Activated CD4-positive, alpha-beta T cell treated with anti-CD3 and anti-CD28 coated beads for 36 hours (primary cell): ENCODE measurements around the gene METTL15. TPM values are rescaled to one million over a fixed set of nuclear protein-coding genes. Genes with fewer than 3 reads are reported as not detected.
"Not testable (repeated sequence)": the region's sequence is repeated elsewhere in the genome, so short reads cannot be mapped to it uniquely, and the experiment has no call there.

Experiments
- ATAC-seq: fragments of 200-7000 bp; cut with Tn5 transposase; one replicate; pipeline ENCODE4 v1.10.0; 2021; ENCODE audit warnings: mild to moderate bottlenecking, moderate library complexity
- CTCF ChIA-PET: fragments of 350-600 bp; sonication (Branson Sonifier 250); formaldehyde crosslinking; loops from one replicate; lab custom pipeline; 2021; ENCODE audit warnings: antibody characterized with exemption; lab: Charles Lee
- POLR2A ChIA-PET: fragments of 350-600 bp; sonication (Branson Sonifier 250); formaldehyde crosslinking; loops from one replicate; lab custom pipeline; 2021; ENCODE audit warnings: antibody characterized with exemption, inconsistent platforms; lab: Charles Lee
- DNase-seq: peaks from one replicate; pipeline ENCODE4 v3.0.0-alpha.2; 2020
- H3K27ac Mint-ChIP-seq: one replicate; pipeline ENCODE4 v1.8.0; 2021; ENCODE audit warnings: mixed read lengths
- H3K27me3 Mint-ChIP-seq: one replicate; pipeline ENCODE4 v1.8.0; 2021; ENCODE audit warnings: mixed read lengths
- H3K36me3 Mint-ChIP-seq: one replicate; pipeline ENCODE4 v1.8.0; 2021; ENCODE audit warnings: low read depth, mixed read lengths
- H3K4me1 Mint-ChIP-seq: one replicate; pipeline ENCODE4 v1.8.0; 2021; ENCODE audit warnings: mixed read lengths
- H3K4me3 Mint-ChIP-seq: one replicate; pipeline ENCODE4 v1.8.0; 2021; ENCODE audit warnings: mild to moderate bottlenecking, moderate library complexity, mixed read lengths
- H3K9me3 Mint-ChIP-seq: one replicate; pipeline ENCODE4 v1.8.0; 2021; ENCODE audit warnings: low read depth, mixed read lengths
- intact Hi-C, 2 experiments: fragments of 100-400 bp; cut with DNase I in 1 of 2; cut with micrococcal nuclease in 1 of 2; formaldehyde crosslinking; loops; one replicate each; pipeline versions ENCODE4 v1.14.2 to v1.15.1; 2022 to 2024; cut with DNase I, micrococcal nuclease
- total RNA-seq, 2 experiments: library from RNA; stranded (reverse); gene quantifications; one replicate each; pipeline ENCODE4 v1.2.3, GENCODE V29; 2021

METTL15 gene
- total RNA-seq, 2 experiments from 2014 or later = 13.0 to 16.0 TPM

GRCh38 chr11:28222063-28222462, 113.9 kb downstream of the METTL15 start:
- H3K4me1 Mint-ChIP-seq, H3K4me3 Mint-ChIP-seq, CTCF ChIA-PET, POLR2A ChIA-PET, H3K27ac Mint-ChIP-seq, H3K9me3 Mint-ChIP-seq, DNase-seq, ATAC-seq, intact Hi-C loops, H3K27me3 Mint-ChIP-seq: not testable (repeated sequence)
- H3K36me3 Mint-ChIP-seq = peaks cover 40% of the 10 kb centered on the region

DNA sequence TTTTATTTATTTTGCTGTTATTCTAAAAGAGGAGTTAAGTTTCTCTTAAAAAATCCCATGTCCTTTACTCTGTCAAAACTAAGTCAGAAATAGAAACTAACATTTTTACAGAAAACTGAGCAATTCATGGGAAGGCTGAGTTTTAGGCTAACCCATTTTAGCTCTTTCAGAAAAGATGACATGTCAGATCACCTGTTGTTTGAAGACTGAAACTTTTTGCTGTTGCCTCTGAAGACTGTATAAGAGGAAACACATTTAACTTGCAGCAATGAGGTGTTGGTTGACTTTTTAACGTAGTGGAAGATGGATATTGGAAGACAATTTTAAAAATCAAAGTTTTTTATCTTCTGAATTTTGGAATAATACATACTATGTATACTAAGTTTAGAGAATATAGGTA, 115.4 kb downstream of the METTL15 start:
- no peaks in the 10 kb centered on the region for H3K27me3 Mint-ChIP-seq
- H3K27ac Mint-ChIP-seq = no peak overlapping the region
- no peak for DNase-seq
- H3K9me3 Mint-ChIP-seq = peaks cover 3% of the 10 kb centered on the region
- no peak for ATAC-seq
- intact Hi-C loops = no loop called here
- CTCF ChIA-PET = no interaction called here
- POLR2A ChIA-PET = no interaction called here
- H3K4me3 Mint-ChIP-seq = no peak overlapping the region
- peaks cover 34% of the 10 kb centered on the region for H3K36me3 Mint-ChIP-seq
- peaks cover 8% of the 10 kb centered on the region for H3K4me1 Mint-ChIP-seq

DNA sequence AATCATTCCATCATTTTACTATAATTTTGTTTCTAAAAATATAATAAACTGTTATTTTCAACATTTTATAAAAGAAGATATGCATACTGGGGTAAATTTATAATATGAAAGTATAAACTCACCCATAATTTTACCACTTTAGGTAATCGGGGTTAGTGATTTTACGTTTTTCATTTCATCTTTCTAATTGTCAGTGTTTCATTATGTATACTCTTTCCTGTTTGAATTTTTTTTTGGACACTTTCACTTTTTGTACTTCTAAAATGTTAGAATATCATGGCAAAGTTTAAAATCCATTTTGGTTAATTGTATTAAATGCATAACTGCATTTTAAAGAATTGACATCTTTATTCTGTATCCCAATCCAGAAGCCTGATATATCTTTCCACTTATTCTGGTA, 115.8 kb downstream of the METTL15 start:
- Mint-ChIP-seq H3K27ac (no peak overlapping the region), H3K4me1 (peaks cover 8% of the 10 kb centered on the region), H3K27me3 (no peaks in the 10 kb centered on the region), H3K36me3 (peaks cover 36% of the 10 kb centered on the region), H3K4me3 (no peak overlapping the region), H3K9me3 (peaks cover 3% of the 10 kb centered on the region)
- CTCF ChIA-PET = no interaction called here
- DNase-seq (no peak), ATAC-seq (no peak)
- POLR2A ChIA-PET = no interaction called here
- intact Hi-C loops = no loop called here

- Mint-ChIP-seq H3K4me3 (no peak overlapping the region), H3K27me3 (no peaks in the 10 kb centered on the region), H3K27ac (no peak overlapping the region), H3K36me3 (peaks cover 28% of the 10 kb centered on the region), H3K4me1 (peaks cover 8% of the 10 kb centered on the region), H3K9me3 (no peaks in the 10 kb centered on the region)
- DNase-seq (no peak), ATAC-seq (no peak)
- POLR2A ChIA-PET = no interaction called here
- intact Hi-C loops = no loop called here
- CTCF ChIA-PET = no interaction called here
These were observed 119.3 kb downstream of the METTL15 start for GRCh38 chr11:28227460-28227859.

DNA sequence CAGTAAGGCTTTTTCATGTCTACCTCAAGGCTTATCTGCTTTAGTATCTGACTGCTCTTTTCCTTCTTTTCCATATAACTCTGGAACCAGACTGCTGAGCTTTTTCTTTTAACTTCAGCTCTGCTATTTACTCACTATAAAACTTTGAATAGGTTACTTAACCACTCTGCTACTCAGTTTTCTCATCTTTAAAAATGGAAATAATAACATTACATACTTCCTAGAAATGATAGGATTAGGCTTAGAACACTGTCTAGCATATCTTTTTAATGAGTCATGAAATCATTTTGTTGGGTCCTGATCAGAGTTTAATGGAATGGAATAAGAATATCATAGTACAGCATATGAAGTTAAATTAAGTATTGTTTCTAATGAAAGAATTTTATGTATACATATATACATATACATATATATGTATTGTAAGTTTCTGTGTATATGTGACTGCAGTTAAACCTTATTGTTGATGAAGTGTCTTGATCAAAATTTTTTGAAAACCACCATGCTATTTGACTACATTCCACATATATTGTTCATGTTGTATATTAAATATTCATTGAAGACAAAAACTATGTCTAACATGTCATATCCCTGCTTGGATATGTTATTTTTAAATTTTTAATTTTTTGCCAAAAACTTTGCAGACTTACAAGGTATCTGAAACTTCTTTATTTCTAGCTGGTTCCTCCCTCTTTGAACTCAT, 120.2 kb downstream of the METTL15 start:
- no peaks in the 10 kb centered on the region for H3K9me3 Mint-ChIP-seq
- intact Hi-C loops = no loop called here
- CTCF ChIA-PET = no interaction called here
- ATAC-seq (no peak), DNase-seq (no peak)
- no peak overlapping the region for H3K4me3 Mint-ChIP-seq
- POLR2A ChIA-PET = no interaction called here
- no peaks in the 10 kb centered on the region for H3K27me3 Mint-ChIP-seq
- no peak overlapping the region for H3K27ac Mint-ChIP-seq
- peaks cover 29% of the 10 kb centered on the region for H3K36me3 Mint-ChIP-seq
- peaks cover 8% of the 10 kb centered on the region for H3K4me1 Mint-ChIP-seq

DNA sequence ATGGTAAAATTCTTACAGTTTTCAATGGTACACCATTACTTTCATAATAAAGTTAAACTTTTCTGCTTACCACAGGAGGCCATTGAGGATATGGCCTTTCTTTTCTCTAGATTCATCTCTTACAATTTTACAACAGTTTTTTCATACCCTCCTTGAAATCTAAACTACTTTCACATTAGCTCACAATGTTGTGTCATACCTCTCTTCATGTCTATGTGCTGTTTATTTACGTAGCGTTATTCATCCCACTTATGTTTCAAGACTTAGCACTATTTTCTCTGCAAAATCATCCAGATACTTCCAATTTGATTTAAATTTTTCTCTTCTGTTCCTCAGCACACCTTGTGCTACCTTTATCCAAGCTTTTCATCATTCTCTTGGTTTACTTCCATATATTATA, 123.3 kb downstream of the METTL15 start:
- Mint-ChIP-seq H3K9me3 (peaks cover 2% of the 10 kb centered on the region), H3K4me3 (no peak overlapping the region), H3K36me3 (peaks cover 33% of the 10 kb centered on the region), H3K27ac (no peak overlapping the region), H3K27me3 (no peaks in the 10 kb centered on the region), H3K4me1 (peaks cover 5% of the 10 kb centered on the region)
- ATAC-seq (no peak), DNase-seq (no peak)
- POLR2A ChIA-PET = no interaction called here
- CTCF ChIA-PET = no interaction called here
- intact Hi-C loops = no loop called here

DNA sequence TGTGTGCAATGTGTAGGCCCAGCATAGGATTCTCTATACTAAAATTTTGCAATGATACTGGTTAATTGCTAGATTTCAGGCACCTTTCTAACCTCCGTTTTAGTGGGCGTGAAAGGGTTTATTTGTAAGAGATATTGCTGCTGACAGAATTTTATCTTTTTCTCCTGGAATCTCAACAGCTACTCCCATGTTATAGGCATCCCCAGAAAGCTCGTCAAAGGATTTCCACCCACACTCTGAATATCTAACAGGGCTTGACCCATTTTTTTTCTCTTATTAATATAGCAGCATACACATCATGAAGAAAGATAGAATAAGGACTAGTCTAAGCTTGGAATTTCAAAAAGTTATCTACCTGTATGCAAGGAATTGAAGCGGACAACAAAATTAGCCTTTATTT, 124.5 kb downstream of the METTL15 start:
- ChIA-PET POLR2A (no interaction called here), CTCF (interaction anchor here (1.1 kb wide), 1 partner anchor 18 kb away, joined by 3 read pairs; no protein-coding TSS in a partner anchor)
- ATAC-seq (no peak), DNase-seq (no peak)
- H3K4me1 Mint-ChIP-seq = peaks cover under 1% of the 10 kb centered on the region
- intact Hi-C loops = no loop called here
- no peak overlapping the region for H3K27ac Mint-ChIP-seq
- no peaks in the 10 kb centered on the region for H3K27me3 Mint-ChIP-seq
- peaks cover 2% of the 10 kb centered on the region for H3K9me3 Mint-ChIP-seq
- peaks cover 33% of the 10 kb centered on the region for H3K36me3 Mint-ChIP-seq
- no peak overlapping the region for H3K4me3 Mint-ChIP-seq

GRCh38 chr11:28241760-28242159, 133.6 kb downstream of the METTL15 start:
- Mint-ChIP-seq H3K27me3 (no peaks in the 10 kb centered on the region), H3K9me3 (no peaks in the 10 kb centered on the region), H3K4me3 (no peak overlapping the region), H3K27ac (no peak overlapping the region), H3K36me3 (peaks cover 15% of the 10 kb centered on the region), H3K4me1 (no peaks in the 10 kb centered on the region)
- intact Hi-C loops = no loop called here
- DNase-seq (no peak), ATAC-seq (no peak)
- ChIA-PET POLR2A (no interaction called here), CTCF (no interaction called here)

DNA sequence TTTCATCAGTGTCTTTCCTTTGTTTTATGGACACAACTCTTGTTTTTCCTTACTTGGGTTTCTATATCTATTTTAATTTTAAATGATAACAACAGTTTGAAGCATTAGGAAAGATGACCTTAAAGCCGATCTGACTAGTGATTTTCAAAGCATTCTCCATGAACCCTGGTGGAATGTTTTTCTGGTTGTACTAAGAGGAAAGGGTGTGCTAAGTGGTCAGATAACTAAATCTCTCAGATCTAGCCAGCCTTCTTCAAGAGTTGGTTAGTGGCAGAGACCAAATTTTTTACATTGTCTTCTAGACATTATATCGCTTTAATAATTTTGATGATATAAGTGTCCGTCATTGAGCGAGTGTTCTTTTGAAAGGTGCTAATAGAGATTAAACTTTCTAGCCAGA, 134.4 kb downstream of the METTL15 start:
- DNase-seq (no peak), ATAC-seq (no peak)
- ChIA-PET POLR2A (no interaction called here), CTCF (no interaction called here)
- no peaks in the 10 kb centered on the region for H3K9me3 Mint-ChIP-seq
- intact Hi-C loops = no loop called here
- H3K4me3 Mint-ChIP-seq = no peak overlapping the region
- H3K4me1 Mint-ChIP-seq = no peaks in the 10 kb centered on the region
- no peaks in the 10 kb centered on the region for H3K27me3 Mint-ChIP-seq
- peaks cover 13% of the 10 kb centered on the region for H3K36me3 Mint-ChIP-seq
- H3K27ac Mint-ChIP-seq = no peak overlapping the region

DNA sequence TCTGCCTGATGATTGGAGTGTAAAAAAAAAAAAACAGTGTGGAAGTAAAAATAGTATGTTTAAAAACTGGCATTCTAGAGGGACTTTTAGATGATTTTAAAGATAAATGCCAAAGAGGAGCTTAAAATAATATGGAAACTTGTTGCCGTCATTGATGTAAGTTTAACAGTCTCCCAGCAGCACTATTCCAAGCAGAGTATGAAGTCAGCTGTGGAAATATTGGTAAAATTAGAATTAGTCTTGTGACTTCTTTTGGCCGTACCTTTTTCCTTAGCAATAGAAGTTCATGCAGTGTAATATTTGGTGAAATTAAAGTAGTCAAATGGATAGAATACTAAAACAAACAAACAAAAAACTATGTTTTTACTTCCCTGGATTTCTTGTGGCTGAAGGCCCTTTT, 134.9 kb downstream of the METTL15 start:
- DNase-seq = no peak
- no peaks in the 10 kb centered on the region for H3K27me3 Mint-ChIP-seq
- no peak for ATAC-seq
- H3K9me3 Mint-ChIP-seq = no peaks in the 10 kb centered on the region
- POLR2A ChIA-PET = no interaction called here
- intact Hi-C loops = no loop called here
- CTCF ChIA-PET = interaction anchor here (0.6 kb wide), 1 partner anchor 24 kb away, joined by 3 read pairs; no protein-coding TSS in a partner anchor
- no peak overlapping the region for H3K27ac Mint-ChIP-seq
- no peaks in the 10 kb centered on the region for H3K4me1 Mint-ChIP-seq
- peaks cover 14% of the 10 kb centered on the region for H3K36me3 Mint-ChIP-seq
- no peak overlapping the region for H3K4me3 Mint-ChIP-seq

GRCh38 chr11:28243581-28243980, 135.4 kb downstream of the METTL15 start:
- ChIA-PET POLR2A (no interaction called here), CTCF (interaction anchor here (0.6 kb wide), 1 partner anchor 23 kb away, joined by 3 read pairs; no protein-coding TSS in a partner anchor)
- no peaks in the 10 kb centered on the region for H3K4me1 Mint-ChIP-seq
- no peak overlapping the region for H3K27ac Mint-ChIP-seq
- H3K36me3 Mint-ChIP-seq = peaks cover 13% of the 10 kb centered on the region
- DNase-seq (no peak), ATAC-seq (no peak)
- H3K4me3 Mint-ChIP-seq = no peak overlapping the region
- no peaks in the 10 kb centered on the region for H3K27me3 Mint-ChIP-seq
- intact Hi-C loops = no loop called here
- no peaks in the 10 kb centered on the region for H3K9me3 Mint-ChIP-seq

- no peak overlapping the region for H3K27ac Mint-ChIP-seq
- CTCF ChIA-PET = no interaction called here
- DNase-seq (no peak), ATAC-seq (no peak)
- peaks cover 12% of the 10 kb centered on the region for H3K36me3 Mint-ChIP-seq
- no peaks in the 10 kb centered on the region for H3K4me1 Mint-ChIP-seq
- intact Hi-C loops = no loop called here
- H3K27me3 Mint-ChIP-seq = no peaks in the 10 kb centered on the region
- no peak overlapping the region for H3K4me3 Mint-ChIP-seq
- POLR2A ChIA-PET = no interaction called here
- H3K9me3 Mint-ChIP-seq = peaks cover 5% of the 10 kb centered on the region
These were observed 136.9 kb downstream of the METTL15 start for GRCh38 chr11:28245131-28245530.
